Measurements from ENCODE around the gene PRSS2. TPM values are rescaled to one million over a fixed set of nuclear protein-coding genes. Genes with fewer than 3 reads are reported as not detected.

PRSS2 gene
- polyA plus RNA-seq, 1 experiment: not detected

DNA sequence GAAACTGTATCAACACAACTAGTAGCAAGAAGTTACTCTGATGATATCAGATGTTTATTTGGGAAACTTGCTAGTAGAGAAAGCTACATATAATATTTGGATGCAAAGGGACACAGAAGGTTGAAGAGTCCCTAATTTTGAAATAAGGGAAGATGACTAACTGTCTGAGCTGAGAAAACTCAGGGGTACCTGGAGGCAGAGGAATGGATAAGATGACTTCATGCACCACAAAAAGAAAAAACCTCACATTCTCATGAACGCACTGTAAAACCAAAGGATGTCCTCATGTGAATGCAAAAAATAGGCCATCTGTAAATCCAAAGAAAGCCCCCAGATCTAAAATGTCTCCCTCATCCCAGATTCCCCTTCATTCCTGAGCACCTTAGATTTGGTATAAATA is 29.3 kb downstream of the PRSS2 start:
- no peak for DNase-seq (ENCODE audit: low read depth, low spot score)
- no peak overlapping the region for H3K27ac ChIP-seq (ENCODE audit: low read depth, low read length)
- TF ChIP-seq, protein P1, sequence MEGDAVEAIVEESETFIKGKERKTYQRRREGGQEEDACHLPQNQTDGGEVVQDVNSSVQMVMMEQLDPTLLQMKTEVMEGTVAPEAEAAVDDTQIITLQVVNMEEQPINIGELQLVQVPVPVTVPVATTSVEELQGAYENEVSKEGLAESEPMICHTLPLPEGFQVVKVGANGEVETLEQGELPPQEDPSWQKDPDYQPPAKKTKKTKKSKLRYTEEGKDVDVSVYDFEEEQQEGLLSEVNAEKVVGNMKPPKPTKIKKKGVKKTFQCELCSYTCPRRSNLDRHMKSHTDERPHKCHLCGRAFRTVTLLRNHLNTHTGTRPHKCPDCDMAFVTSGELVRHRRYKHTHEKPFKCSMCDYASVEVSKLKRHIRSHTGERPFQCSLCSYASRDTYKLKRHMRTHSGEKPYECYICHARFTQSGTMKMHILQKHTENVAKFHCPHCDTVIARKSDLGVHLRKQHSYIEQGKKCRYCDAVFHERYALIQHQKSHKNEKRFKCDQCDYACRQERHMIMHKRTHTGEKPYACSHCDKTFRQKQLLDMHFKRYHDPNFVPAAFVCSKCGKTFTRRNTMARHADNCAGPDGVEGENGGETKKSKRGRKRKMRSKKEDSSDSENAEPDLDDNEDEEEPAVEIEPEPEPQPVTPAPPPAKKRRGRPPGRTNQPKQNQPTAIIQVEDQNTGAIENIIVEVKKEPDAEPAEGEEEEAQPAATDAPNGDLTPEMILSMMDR (IDR thresholded peaks at IDR 0.05; ENCODE audit: low read depth, low read length): no peak
- H3K9me3 ChIP-seq (ENCODE audit: control insufficient read depth, insufficient read depth, low read length): no peaks in the 10 kb centered on the region; the same call in 1 of the 2 replicates
- H3K27me3 ChIP-seq (ENCODE audit: control insufficient read depth, insufficient read depth, low read length): peaks cover 45% of the 10 kb centered on the region
- no peak overlapping the region for H3K4me3 ChIP-seq (ENCODE audit: low read depth, low read length)
- ChIA-PET CTCF (interaction anchor here (1.0 kb wide), 1 partner anchor 156 kb away, joined by 3 read pairs; no protein-coding TSS in a partner anchor), POLR2A (no interaction called here)

- ChIA-PET CTCF (no interaction called here), POLR2A (no interaction called here)
- H3K27ac ChIP-seq (ENCODE audit: low read depth, low read length): no peak overlapping the region
- H3K9me3 ChIP-seq (ENCODE audit: control insufficient read depth, insufficient read depth, low read length): no peaks in the 10 kb centered on the region; the same call in 1 of the 2 replicates
- H3K27me3 ChIP-seq (ENCODE audit: control insufficient read depth, insufficient read depth, low read length): peaks cover 39% of the 10 kb centered on the region
- DNase-seq (ENCODE audit: low read depth, low spot score): no peak
- H3K4me3 ChIP-seq (ENCODE audit: low read depth, low read length): no peak overlapping the region
- TF ChIP-seq, protein P1 (IDR thresholded peaks at IDR 0.05; ENCODE audit: low read depth, low read length): no peak
These were observed 30.0 kb downstream of the PRSS2 start for GRCh38 chr7:142800699-142801260.

GRCh38 chr7:142801601-142802295 is 31.0 kb downstream of the PRSS2 start:
- Histone ChIP-seq H3K27me3 (ENCODE audit: control insufficient read depth, insufficient read depth, low read length) (peaks cover 30% of the 10 kb centered on the region), H3K27ac (ENCODE audit: low read depth, low read length) (no peak overlapping the region), H3K4me3 (ENCODE audit: low read depth, low read length) (no peak overlapping the region), H3K9me3 (ENCODE audit: control insufficient read depth, insufficient read depth, low read length) (no peaks in the 10 kb centered on the region; the same call in 1 of the 2 replicates)
- TF ChIP-seq, protein P1 (IDR thresholded peaks at IDR 0.05; ENCODE audit: low read depth, low read length): no peak
- ChIA-PET POLR2A (no interaction called here), CTCF (interaction anchor here (1.2 kb wide), 1 partner anchor 9 kb away, joined by 3 read pairs; no protein-coding TSS in a partner anchor)
- no peak for DNase-seq (ENCODE audit: low read depth, low spot score)

DNA sequence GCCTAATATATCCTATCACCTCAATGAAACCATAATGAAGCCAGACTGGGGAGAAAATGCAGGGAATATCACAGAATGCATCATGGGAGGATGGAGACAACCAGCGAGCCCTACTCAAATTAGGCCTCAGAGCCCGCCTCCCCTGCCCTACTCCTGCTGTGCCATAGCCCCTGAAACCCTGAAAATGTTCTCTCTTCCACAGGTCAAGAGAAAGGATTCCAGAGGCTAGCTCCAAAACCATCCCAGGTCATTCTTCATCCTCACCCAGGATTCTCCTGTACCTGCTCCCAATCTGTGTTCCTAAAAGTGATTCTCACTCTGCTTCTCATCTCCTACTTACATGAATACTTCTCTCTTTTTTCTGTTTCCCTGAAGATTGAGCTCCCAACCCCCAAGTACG is 31.5 kb downstream of the PRSS2 start:
- TF ChIP-seq, protein P1 (IDR thresholded peaks at IDR 0.05; ENCODE audit: low read depth, low read length): no peak
- H3K27me3 ChIP-seq (ENCODE audit: control insufficient read depth, insufficient read depth, low read length): peaks cover 24% of the 10 kb centered on the region
- H3K27ac ChIP-seq (ENCODE audit: low read depth, low read length): no peak overlapping the region
- CTCF ChIA-PET: interaction anchor here (1.2 kb wide), 1 partner anchor 8 kb away, joined by 3 read pairs; no protein-coding TSS in a partner anchor
- POLR2A ChIA-PET: no interaction called here
- no peaks in the 10 kb centered on the region for H3K9me3 ChIP-seq (ENCODE audit: control insufficient read depth, insufficient read depth, low read length)
- H3K4me3 ChIP-seq (ENCODE audit: low read depth, low read length): no peak overlapping the region
- no peak for DNase-seq (ENCODE audit: low read depth, low spot score)

DNA sequence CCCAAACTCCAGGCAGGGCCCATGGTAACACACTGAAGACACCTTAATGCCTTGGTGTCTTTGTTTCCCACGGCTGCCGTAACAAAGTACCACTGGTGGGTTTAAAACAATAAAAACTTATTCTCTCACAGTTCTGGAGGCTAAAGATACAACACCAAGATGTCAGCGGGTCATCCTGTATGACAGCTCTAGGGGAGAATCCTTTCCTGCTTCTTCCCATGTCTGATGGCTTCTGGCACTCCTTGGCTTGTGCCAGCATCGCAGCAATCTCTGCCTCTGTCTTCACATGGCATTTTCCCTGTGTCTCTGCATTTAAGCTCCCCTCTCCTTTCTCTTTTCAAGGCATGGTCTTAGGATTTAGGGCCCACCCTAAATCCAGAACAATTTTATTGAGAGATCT is 33.1 kb downstream of the PRSS2 start:
- no peak for DNase-seq (ENCODE audit: low read depth, low spot score)
- Histone ChIP-seq H3K9me3 (ENCODE audit: control insufficient read depth, insufficient read depth, low read length) (no peaks in the 10 kb centered on the region), H3K4me3 (ENCODE audit: low read depth, low read length) (no peak overlapping the region), H3K27me3 (ENCODE audit: control insufficient read depth, insufficient read depth, low read length) (peaks cover 8% of the 10 kb centered on the region), H3K27ac (ENCODE audit: low read depth, low read length) (no peak overlapping the region)
- CTCF ChIA-PET: no interaction called here
- POLR2A ChIA-PET: no interaction called here
- TF ChIP-seq, protein P1 (IDR thresholded peaks at IDR 0.05; ENCODE audit: low read depth, low read length): no peak
